Astrocyte of the spinal cord (primary cell): ENCODE measurements around the gene UNC5B.
A peak's percentile ranks its signal among the peaks of the same experiment; 100 is the strongest.

Experiments used
- DNase-seq: peaks from one replicate; pipeline ENCODE4 v3.0.0; 2011; ENCODE audit warnings: low read depth, low spot score
- H3K4me3 ChIP-seq: 2 replicates; pipeline ENCODE4 v1.5.1; 2011; ENCODE audit warnings: low read depth, mild to moderate bottlenecking, low read length, moderate library complexity
- CTCF ChIP-seq: IDR thresholded peaks from 2 replicates; pipeline ENCODE4 v1.5.1; 2012; ENCODE audit warnings: low read depth, mild to moderate bottlenecking, low read length, inconsistent platforms
- in situ Hi-C: cut with HindIII; loops from 2 replicates; pipeline ENCODE4 v1.10.0; 2017; ENCODE audit warnings: low sequenced_read_pairs

Gene UNC5B

GRCh38 chr10:71234970-71235685 lies 22.8 kb downstream of the UNC5B start:
- DNase-seq, result peak; percentile 80
- in situ Hi-C loops, result no loop called here
- no peak for TF ChIP-seq CTCF
- H3K4me3 ChIP-seq, result no peak overlapping the region

- DNase-seq, result no peak
- in situ Hi-C loops, result no loop called here
- H3K4me3 ChIP-seq, result no peak overlapping the region
- no peak for TF ChIP-seq CTCF
These were observed 23.4 kb downstream of the UNC5B start for GRCh38 chr10:71235808-71236207.

DNA sequence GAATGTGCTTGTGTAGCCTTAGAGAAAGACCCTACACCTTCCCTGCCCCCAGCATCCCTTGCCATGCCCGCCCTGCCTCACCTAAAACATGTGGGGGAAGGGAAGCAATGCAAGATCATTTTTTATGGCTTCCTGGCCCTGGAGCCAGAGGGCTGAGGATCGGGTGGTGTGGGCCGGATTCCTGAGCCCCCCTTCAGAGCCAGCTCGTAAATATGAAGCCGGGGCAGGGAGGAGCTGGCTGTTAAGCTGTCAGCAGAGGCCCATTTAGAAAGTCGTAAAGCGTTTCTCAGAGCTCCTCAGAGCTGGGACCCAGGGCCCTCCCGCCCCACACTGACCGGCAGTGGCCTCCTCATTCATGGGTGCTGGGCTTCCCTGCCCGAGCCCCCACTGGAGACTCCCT lies 23.9 kb downstream of the UNC5B start:
- no peak for DNase-seq
- in situ Hi-C loops, result no loop called here
- no peak for TF ChIP-seq CTCF
- H3K4me3 ChIP-seq, result no peak overlapping the region

DNA sequence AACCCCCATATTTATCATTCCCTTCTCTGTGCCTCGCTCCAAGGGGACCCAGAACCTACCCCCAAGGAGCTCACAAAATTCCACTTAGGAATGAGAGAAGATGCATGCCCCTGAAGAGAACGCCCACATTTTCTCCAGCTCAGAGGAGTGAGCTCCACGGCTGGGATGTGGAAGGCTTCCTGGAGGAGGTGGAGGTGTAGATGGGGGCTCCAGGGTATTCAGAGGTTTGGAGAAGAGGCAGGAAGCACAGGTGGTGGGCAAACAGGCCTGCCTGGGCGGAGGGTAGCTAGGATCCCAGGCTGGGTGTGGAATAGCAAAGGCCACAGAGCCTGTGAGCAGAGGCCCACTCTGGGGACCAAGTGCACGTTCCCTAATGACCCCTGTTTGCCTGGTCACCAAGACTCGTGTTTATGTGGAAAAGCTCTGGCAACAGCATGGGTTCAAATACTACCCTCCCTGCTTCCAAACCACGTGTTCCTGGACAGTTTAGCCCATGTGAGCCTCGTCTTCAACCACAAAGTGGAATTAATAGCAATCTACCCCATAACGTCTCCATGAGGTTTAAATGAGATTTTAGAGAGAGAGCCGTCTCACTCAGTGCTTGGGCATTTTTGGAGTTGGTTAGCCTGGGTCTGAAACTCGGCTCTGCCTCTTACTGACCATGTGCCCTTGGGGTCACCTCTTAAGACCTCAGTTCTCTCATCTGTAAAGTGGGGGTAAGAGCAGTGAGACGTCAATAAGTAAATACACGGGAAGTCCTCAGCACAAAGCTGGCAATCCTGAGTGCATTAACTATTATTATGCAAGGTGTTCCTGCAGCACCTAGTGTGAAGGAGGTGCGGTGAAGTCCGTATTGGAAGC lies 24.7 kb downstream of the UNC5B start:
- no peak for TF ChIP-seq CTCF
- in situ Hi-C loops, result no loop called here
- no peak for DNase-seq
- H3K4me3 ChIP-seq, result no peak overlapping the region

GRCh38 chr10:71237843-71238623 lies 25.7 kb downstream of the UNC5B start:
- no peak for DNase-seq
- in situ Hi-C loops, result no loop called here
- no peak overlapping the region for H3K4me3 ChIP-seq
- TF ChIP-seq CTCF, result no peak

GRCh38 chr10:71238626-71239025 lies 26.3 kb downstream of the UNC5B start:
- H3K4me3 ChIP-seq, result no peak overlapping the region
- in situ Hi-C loops, result no loop called here
- DNase-seq, result no peak
- no peak for TF ChIP-seq CTCF
